Liver (tissue), 9 donors: ENCODE data around the gene KCNT1. TPM values are rescaled to one million over a fixed set of nuclear protein-coding genes. Genes with fewer than 3 reads are reported as not detected.

Source experiments
- DNase-seq: peaks from one replicate; pipeline ENCODE4 v3.0.0-alpha.2; 2017; ENCODE audit warnings: low spot score
- H3K27ac ChIP-seq, 2 donors: one replicate each; pipeline ENCODE4 v1.7.0; 2013; ENCODE audit warnings: inconsistent platforms in 2 of 2, low read length in 2 of 2, control low read depth in 1 of 2, low read depth in 1 of 2, mild to moderate bottlenecking in 1 of 2
- H3K27me3 ChIP-seq, 4 donors: one replicate each; pipeline versions ENCODE4 v1.6.1 to v1.7.0; 2013; ENCODE audit warnings: low read length in 3 of 4, inconsistent platforms in 1 of 4, mild to moderate bottlenecking in 1 of 4, moderate library complexity in 1 of 4; ENCODE audit not compliant: control insufficient read depth in 4 of 4, insufficient read depth in 4 of 4
- H3K36me3 ChIP-seq, 4 donors: one replicate each; pipeline versions ENCODE4 v1.6.1 to v1.7.0; 2013; ENCODE audit warnings: low read length in 3 of 4, mild to moderate bottlenecking in 3 of 4, low read depth in 1 of 4, moderate library complexity in 1 of 4; ENCODE audit not compliant: control insufficient read depth in 4 of 4, insufficient read depth in 3 of 4
- H3K4me1 ChIP-seq, 4 donors: one replicate each; pipeline versions ENCODE4 v1.6.1 to v1.7.0; 2013; ENCODE audit warnings: low read length in 3 of 4, mild to moderate bottlenecking in 3 of 4, moderate library complexity in 1 of 4; ENCODE audit not compliant: control insufficient read depth in 4 of 4, insufficient read depth in 4 of 4
- H3K4me3 ChIP-seq, 3 donors: one replicate each; pipeline versions ENCODE4 v1.6.1 to v1.7.0; 2013; ENCODE audit warnings: low read length in 3 of 3, control low read depth in 1 of 3, low read depth in 1 of 3, mild to moderate bottlenecking in 1 of 3
- H3K9ac ChIP-seq, 2 donors: one replicate each; pipeline ENCODE4 v1.7.0; 2013; ENCODE audit warnings: low read length in 2 of 2, mild to moderate bottlenecking in 2 of 2, moderate library complexity in 2 of 2, control low read depth in 1 of 2, low read depth in 1 of 2
- H3K9me3 ChIP-seq, 4 donors: one replicate each; pipeline versions ENCODE4 v1.6.1 to v1.7.0; 2013; ENCODE audit warnings: low read length in 3 of 4; ENCODE audit not compliant: control insufficient read depth in 4 of 4
- ATF3 ChIP-seq: IDR thresholded peaks from 2 replicates; pipeline ENCODE4 v1.6.1; 2016; ENCODE audit warnings: antibody characterized with exemption
- EGR1 ChIP-seq, 2 donors: IDR thresholded peaks; 2 replicates each; pipeline ENCODE4 v1.6.1; 2016 to 2018; ENCODE audit warnings: antibody characterized with exemption in 2 of 2, low read depth in 2 of 2
- FOXA1 ChIP-seq: IDR thresholded peaks from 2 replicates; pipeline ENCODE4 v1.6.1; 2016; ENCODE audit warnings: antibody characterized with exemption
- FOXA2 ChIP-seq: IDR thresholded peaks from 2 replicates; pipeline ENCODE4 v1.6.1; 2016; ENCODE audit warnings: antibody characterized with exemption
- GABPA ChIP-seq, 2 donors: IDR thresholded peaks in 1 of 2; conservative IDR thresholded peaks in 1 of 2; 2 replicates each; pipeline ENCODE4 v1.6.1; 2016; ENCODE audit warnings: antibody characterized with exemption in 2 of 2, mild to moderate bottlenecking in 1 of 2, moderate library complexity in 1 of 2
- HNF4A ChIP-seq, 2 donors: conservative IDR thresholded peaks; 2 replicates each; pipeline ENCODE4 v1.6.1; 2016; ENCODE audit warnings: antibody characterized with exemption in 2 of 2, mild to moderate bottlenecking in 2 of 2
- HNF4G ChIP-seq: IDR thresholded peaks from 2 replicates; pipeline ENCODE4 v1.6.1; 2016; ENCODE audit warnings: antibody characterized with exemption
- JUND ChIP-seq, 2 donors: IDR thresholded peaks; 2 replicates each; pipeline ENCODE4 v1.6.1; 2016; ENCODE audit warnings: antibody characterized with exemption in 2 of 2
- NR2F2 ChIP-seq: IDR thresholded peaks from 2 replicates; pipeline ENCODE4 v1.6.1; 2016; ENCODE audit warnings: antibody characterized with exemption
- RAD21 ChIP-seq, 2 donors: IDR thresholded peaks; 2 replicates each; pipeline ENCODE4 v1.6.1; 2016; ENCODE audit warnings: antibody characterized with exemption in 2 of 2, mild to moderate bottlenecking in 2 of 2
- RXRA ChIP-seq, 2 donors: IDR thresholded peaks; 2 replicates each; pipeline ENCODE4 v1.6.1; 2017 to 2018; ENCODE audit warnings: antibody characterized with exemption in 2 of 2, mild to moderate bottlenecking in 1 of 2
- SP1 ChIP-seq: IDR thresholded peaks from 2 replicates; pipeline ENCODE4 v1.6.1; 2018; ENCODE audit warnings: antibody characterized with exemption, mild to moderate bottlenecking
- YY1 ChIP-seq: IDR thresholded peaks from 2 replicates; pipeline ENCODE4 v1.6.1; 2016; ENCODE audit warnings: antibody characterized with exemption, mild to moderate bottlenecking
- ZBTB33 ChIP-seq: IDR thresholded peaks from 2 replicates; pipeline ENCODE4 v1.6.1; 2016; ENCODE audit warnings: antibody characterized with exemption
- WGBS: extraction: QIAGEN DNeasy Blood & Tissue Kit; methylation state at CpG from one replicate; pipeline ENCODE4 v1.1.7; 2013; 5-methylcytosine and 5-hydroxymethylcytosine counted together
- polyA plus RNA-seq, 2 donors: library from polyadenylated mRNA; stranded (reverse) in 1 of 2; unstranded in 1 of 2; fragments of 200-250 nt in 1 of 2; fragments of >200 nt in 1 of 2; fragmentation: Nextera tagmentation in 1 of 2; extraction: Ambion mirVana in 1 of 2; gene quantifications; one replicate each; pipeline versions ENCODE4 v1.2.1 to v1.2.3, GENCODE V29; 2013 to 2015
- total RNA-seq, 2 donors: library from RNA; depleted of rRNA; stranded (reverse); fragments of >200 nt; gene quantifications; one replicate each; pipeline ENCODE4 v1.2.3, GENCODE V29; 2014
- TF ChIP-seq, protein P1 (sequence below): IDR thresholded peaks from 2 replicates; pipeline ENCODE4 v1.6.1; 2016; ENCODE audit warnings: antibody characterized with exemption, mild to moderate bottlenecking
- TF ChIP-seq, protein P2 (sequence below): IDR thresholded peaks from 2 replicates; pipeline ENCODE4 v1.6.1; 2016; ENCODE audit warnings: antibody characterized with exemption
- donor health status: healthy.
- donor health status: healthy.
- donor health status: healthy.
- donor health status: healthy.
- donor health status: healthy.

The KCNT1 gene
- total and polyA plus RNA-seq, 4 donors = 0.08 TPM; not detected in 2

- Histone ChIP-seq H3K9me3 (peaks cover 0 to 6% (median 5%) of the 10 kb centered on the region in 4 donors), H3K9ac (no peak overlapping the region), H3K36me3 (no peaks in the 10 kb centered on the region), H3K4me3 (no peak overlapping the region), H3K27ac (no peak overlapping the region), H3K4me1 (no peaks in the 10 kb centered on the region), H3K27me3 (peaks cover 0 to 20% (median 0%) of the 10 kb centered on the region in 4 donors)
- no peak for TF ChIP-seq SP1
- TF ChIP-seq HNF4A (conservative IDR thresholded peaks at IDR 0.05) = no peak
- TF ChIP-seq FOXA1 = no peak
- TF ChIP-seq, protein P1, sequence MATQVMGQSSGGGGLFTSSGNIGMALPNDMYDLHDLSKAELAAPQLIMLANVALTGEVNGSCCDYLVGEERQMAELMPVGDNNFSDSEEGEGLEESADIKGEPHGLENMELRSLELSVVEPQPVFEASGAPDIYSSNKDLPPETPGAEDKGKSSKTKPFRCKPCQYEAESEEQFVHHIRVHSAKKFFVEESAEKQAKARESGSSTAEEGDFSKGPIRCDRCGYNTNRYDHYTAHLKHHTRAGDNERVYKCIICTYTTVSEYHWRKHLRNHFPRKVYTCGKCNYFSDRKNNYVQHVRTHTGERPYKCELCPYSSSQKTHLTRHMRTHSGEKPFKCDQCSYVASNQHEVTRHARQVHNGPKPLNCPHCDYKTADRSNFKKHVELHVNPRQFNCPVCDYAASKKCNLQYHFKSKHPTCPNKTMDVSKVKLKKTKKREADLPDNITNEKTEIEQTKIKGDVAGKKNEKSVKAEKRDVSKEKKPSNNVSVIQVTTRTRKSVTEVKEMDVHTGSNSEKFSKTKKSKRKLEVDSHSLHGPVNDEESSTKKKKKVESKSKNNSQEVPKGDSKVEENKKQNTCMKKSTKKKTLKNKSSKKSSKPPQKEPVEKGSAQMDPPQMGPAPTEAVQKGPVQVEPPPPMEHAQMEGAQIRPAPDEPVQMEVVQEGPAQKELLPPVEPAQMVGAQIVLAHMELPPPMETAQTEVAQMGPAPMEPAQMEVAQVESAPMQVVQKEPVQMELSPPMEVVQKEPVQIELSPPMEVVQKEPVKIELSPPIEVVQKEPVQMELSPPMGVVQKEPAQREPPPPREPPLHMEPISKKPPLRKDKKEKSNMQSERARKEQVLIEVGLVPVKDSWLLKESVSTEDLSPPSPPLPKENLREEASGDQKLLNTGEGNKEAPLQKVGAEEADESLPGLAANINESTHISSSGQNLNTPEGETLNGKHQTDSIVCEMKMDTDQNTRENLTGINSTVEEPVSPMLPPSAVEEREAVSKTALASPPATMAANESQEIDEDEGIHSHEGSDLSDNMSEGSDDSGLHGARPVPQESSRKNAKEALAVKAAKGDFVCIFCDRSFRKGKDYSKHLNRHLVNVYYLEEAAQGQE = no peak
- TF ChIP-seq RAD21 (IDR thresholded peaks at IDR 0.05) = no peak
- no peak for TF ChIP-seq RXRA (IDR thresholded peaks at IDR 0.05)
- no peak for TF ChIP-seq ZBTB33
- TF ChIP-seq EGR1 (IDR thresholded peaks at IDR 0.05; ENCODE audit: low read depth in 2 of 2) = no peak
- no peak for TF ChIP-seq YY1
- TF ChIP-seq NR2F2 = no peak
- no peak for TF ChIP-seq HNF4G
- TF ChIP-seq, protein P2, sequence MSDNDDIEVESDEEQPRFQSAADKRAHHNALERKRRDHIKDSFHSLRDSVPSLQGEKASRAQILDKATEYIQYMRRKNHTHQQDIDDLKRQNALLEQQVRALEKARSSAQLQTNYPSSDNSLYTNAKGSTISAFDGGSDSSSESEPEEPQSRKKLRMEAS = no peak
- WGBS = 83% methylated on average over 27 of the region's 27 CpGs
- no peak for DNase-seq
These were observed 32.7 kb downstream of the KCNT1 start for GRCh38 chr9:135734616-135735144.

DNA sequence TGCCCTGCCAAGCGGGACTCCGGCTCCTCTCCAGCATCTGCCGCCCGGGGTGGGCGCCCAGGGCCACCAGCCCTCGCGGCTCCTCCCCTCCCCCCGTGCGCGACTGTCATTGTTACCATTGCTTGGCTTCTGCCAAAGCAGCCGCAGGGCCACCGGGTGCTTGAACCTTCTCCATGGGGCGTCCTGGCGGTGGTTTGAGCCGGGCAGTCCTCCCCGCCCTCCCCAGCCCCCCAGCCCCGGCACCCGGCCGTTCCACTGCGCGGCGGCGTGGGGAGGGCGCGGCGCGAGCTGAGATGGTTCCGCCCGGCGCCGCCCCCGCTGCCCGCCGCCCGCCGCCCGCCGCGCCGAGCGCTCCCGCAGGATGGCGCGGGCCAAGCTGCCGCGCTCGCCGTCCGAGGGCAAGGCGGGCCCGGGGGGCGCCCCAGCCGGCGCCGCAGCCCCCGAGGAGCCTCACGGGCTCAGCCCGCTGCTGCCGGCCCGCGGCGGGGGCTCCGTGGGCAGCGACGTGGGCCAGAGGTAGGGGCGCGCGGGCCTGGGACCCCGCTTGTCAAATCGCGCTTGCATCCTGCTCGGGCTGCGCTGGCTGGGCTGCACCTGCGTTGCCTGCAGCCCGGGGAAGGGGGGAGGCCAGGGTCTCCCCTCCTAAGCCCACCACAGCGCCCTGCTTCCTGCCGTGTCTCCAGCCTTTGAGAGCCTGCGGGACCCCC, 34.4 kb downstream of the KCNT1 start:
- no peaks in the 10 kb centered on the region for H3K4me1 ChIP-seq
- no peak overlapping the region for H3K9ac ChIP-seq
- H3K9me3 ChIP-seq = peaks cover 0 to 3% (median under 1%) of the 10 kb centered on the region in 4 donors
- H3K36me3 ChIP-seq = no peaks in the 10 kb centered on the region
- no peak for DNase-seq
- H3K27me3 ChIP-seq = peaks cover 0 to 23% (median under 1%) of the 10 kb centered on the region in 4 donors
- no peak overlapping the region for H3K4me3 ChIP-seq
- H3K27ac ChIP-seq = no peak overlapping the region
- 6% methylated on average over 78 of the region's 78 CpGs for WGBS
- TF ChIP-seq JUND (IDR thresholded peaks at IDR 0.05) = no peak
- TF ChIP-seq FOXA2 = no peak
- TF ChIP-seq SP1 = no peak
- no peak for TF ChIP-seq FOXA1
- no peak for TF ChIP-seq RXRA (IDR thresholded peaks at IDR 0.05)
- no peak for TF ChIP-seq GABPA (IDR thresholded peaks at IDR 0.05 in 1 of 2, conservative IDR thresholded peaks at IDR 0.05 in 1 of 2)
- TF ChIP-seq, protein P2 = no peak
- TF ChIP-seq, protein P1 = no peak
- no peak for TF ChIP-seq ATF3
- TF ChIP-seq HNF4G = no peak
- TF ChIP-seq HNF4A (conservative IDR thresholded peaks at IDR 0.05) = no peak
- no peak for TF ChIP-seq EGR1 (IDR thresholded peaks at IDR 0.05; ENCODE audit: low read depth in 2 of 2)
- TF ChIP-seq ZBTB33 = no peak
- no peak for TF ChIP-seq YY1
- TF ChIP-seq RAD21 (IDR thresholded peaks at IDR 0.05) = no peak
- no peak for TF ChIP-seq NR2F2
